Measurements from ENCODE around the gene ADGRG2.

Gene ADGRG2, protein sequence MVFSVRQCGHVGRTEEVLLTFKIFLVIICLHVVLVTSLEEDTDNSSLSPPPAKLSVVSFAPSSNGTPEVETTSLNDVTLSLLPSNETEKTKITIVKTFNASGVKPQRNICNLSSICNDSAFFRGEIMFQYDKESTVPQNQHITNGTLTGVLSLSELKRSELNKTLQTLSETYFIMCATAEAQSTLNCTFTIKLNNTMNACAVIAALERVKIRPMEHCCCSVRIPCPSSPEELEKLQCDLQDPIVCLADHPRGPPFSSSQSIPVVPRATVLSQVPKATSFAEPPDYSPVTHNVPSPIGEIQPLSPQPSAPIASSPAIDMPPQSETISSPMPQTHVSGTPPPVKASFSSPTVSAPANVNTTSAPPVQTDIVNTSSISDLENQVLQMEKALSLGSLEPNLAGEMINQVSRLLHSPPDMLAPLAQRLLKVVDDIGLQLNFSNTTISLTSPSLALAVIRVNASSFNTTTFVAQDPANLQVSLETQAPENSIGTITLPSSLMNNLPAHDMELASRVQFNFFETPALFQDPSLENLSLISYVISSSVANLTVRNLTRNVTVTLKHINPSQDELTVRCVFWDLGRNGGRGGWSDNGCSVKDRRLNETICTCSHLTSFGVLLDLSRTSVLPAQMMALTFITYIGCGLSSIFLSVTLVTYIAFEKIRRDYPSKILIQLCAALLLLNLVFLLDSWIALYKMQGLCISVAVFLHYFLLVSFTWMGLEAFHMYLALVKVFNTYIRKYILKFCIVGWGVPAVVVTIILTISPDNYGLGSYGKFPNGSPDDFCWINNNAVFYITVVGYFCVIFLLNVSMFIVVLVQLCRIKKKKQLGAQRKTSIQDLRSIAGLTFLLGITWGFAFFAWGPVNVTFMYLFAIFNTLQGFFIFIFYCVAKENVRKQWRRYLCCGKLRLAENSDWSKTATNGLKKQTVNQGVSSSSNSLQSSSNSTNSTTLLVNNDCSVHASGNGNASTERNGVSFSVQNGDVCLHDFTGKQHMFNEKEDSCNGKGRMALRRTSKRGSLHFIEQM

GRCh38 chrX:19121898-19122640, at the start of gene ADGRG2:
Gene ADGRG2, minus strand, starts transcription at chrX:19122468. Its CDS starts 53,634 bp downstream, at chrX:19068834.
- ATAC-seq = no peak
- DNase-seq = peak; percentile 6

GRCh38 chrX:19168609-19169008, 46.3 kb upstream of the ADGRG2 start:
- DNase-seq (no peak), ATAC-seq (no peak)

GRCh38 chrX:19162851-19163250, 40.6 kb upstream of the ADGRG2 start:
- ATAC-seq (no peak), DNase-seq (no peak)

DNA sequence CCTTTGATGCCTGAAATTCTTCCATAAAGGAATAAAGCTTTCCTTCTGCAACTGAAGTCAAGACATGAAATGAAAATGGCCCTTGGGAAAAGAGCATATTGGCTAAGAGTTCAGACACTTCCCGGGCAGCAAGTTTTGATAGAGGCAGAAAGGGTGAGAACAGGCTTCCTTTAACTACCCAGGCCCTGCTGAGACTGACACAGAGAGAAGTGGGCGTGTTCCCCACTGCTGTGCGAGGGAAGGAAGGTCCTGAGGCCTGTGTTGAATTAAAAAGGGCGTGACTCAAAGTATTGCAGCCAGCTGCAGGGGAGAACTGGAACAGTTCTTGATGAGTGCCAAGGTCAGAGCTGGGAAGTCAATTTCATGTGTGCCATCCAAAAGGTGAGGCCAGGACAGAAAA, 33.9 kb upstream of the ADGRG2 start:
- no peak for DNase-seq
- ATAC-seq = no peak

DNA sequence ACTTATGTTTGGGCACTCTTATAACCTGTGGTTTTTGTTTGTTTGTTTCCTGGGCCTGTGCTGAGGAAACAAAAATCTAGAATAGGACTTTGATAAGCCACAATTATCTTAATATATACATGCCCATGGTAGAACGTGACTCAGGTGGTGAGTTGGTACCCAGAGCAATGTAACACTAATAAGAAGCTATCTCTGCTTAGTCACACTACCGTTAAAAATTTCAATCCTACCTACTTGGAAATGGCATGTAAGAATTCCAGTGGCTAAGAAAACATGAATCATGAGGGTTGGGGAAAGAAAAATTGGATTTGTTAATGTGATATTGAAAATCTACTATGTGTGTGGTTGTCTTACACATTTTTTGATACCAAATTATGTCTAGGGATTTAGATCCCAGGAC, 30.5 kb upstream of the ADGRG2 start:
- no peak for DNase-seq

GRCh38 chrX:19137067-19137466, 14.8 kb upstream of the ADGRG2 start:
- ATAC-seq (no peak), DNase-seq (no peak)

More for the DNA sequence above, 30.5 kb upstream of the ADGRG2 start:
- ATAC-seq = no peak

GRCh38 chrX:19133784-19134183, 11.5 kb upstream of the ADGRG2 start:
- ATAC-seq (no peak), DNase-seq (no peak)

- no peak for DNase-seq
- no peak for ATAC-seq
Observed at GRCh38 chrX:19133231-19133630, 11.0 kb upstream of the ADGRG2 start.

DNA sequence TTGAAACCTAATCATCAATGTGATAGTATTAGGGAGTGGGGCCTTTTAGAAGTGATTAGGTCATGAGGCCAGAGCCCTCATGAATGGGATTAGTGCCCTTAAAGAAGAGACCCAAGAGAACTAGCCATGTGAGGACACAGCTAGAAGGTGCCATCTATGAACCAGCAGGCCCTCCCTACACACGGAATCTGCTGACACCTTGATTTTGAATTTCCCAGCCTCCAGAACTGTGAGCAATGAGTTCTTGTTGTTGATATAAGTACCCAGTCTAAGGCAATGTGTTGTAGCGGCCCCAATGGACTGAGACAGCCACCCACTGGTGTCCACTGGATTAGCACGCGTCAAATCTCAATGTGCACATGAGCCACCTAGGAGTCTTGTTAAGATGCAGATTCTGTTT, 8.4 kb upstream of the ADGRG2 start:
- DNase-seq (no peak), ATAC-seq (no peak)

GRCh38 chrX:19129694-19130093, 7.4 kb upstream of the ADGRG2 start:
- DNase-seq = no peak
- no peak for ATAC-seq

- DNase-seq (no peak), ATAC-seq (no peak)
Observed at GRCh38 chrX:19127649-19128168, 5.4 kb upstream of the ADGRG2 start.

DNA sequence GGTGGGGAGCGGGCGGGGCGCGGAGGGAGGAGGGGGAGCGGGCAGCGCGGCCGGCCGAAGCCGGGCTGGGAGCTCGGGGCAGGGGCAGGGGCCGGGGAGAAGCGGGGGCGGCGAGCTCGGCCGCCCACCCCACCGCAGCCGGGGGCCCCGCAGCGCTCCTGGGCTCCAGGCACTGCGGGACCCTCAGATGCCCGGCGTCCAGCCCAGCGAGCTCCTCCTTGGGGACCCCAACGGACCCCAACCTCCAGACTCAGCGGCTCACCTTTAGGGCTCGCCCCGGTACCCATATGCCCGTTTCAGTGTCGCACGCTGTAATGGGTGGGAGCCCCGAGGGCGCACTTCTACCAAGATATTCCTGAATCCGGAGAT, 357 bp upstream of the ADGRG2 start:
- no peak for DNase-seq
- ATAC-seq = no peak

- DNase-seq = no peak
- ATAC-seq = no peak
Observed at GRCh38 chrX:19121466-19121865, 802 bp downstream of the ADGRG2 start.

GRCh38 chrX:19110642-19111041, 11.6 kb downstream of the ADGRG2 start:
- DNase-seq (no peak), ATAC-seq (no peak)

GRCh38 chrX:19107035-19107434, 15.2 kb downstream of the ADGRG2 start:
- no peak for DNase-seq
- ATAC-seq = no peak

DNA sequence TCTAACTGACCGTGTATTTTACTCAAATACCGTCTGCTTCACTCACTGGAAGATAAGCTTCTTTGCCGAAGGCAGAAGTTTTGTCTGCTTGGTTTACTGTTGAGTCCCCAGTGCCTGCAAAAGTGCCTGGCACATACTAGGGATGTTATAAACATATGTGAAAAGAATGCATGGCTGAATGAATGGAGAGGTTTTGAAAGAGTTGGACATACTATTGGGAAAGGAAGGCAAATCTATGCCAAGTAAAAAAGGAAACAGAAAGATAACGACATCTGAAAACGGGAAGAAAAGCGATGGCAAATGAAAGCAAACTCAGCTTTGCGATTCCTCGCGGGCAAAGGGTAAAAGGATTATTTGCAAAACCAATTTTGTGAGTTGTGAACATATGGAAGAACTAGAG, 21.7 kb downstream of the ADGRG2 start:
- DNase-seq (no peak), ATAC-seq (no peak)

DNA sequence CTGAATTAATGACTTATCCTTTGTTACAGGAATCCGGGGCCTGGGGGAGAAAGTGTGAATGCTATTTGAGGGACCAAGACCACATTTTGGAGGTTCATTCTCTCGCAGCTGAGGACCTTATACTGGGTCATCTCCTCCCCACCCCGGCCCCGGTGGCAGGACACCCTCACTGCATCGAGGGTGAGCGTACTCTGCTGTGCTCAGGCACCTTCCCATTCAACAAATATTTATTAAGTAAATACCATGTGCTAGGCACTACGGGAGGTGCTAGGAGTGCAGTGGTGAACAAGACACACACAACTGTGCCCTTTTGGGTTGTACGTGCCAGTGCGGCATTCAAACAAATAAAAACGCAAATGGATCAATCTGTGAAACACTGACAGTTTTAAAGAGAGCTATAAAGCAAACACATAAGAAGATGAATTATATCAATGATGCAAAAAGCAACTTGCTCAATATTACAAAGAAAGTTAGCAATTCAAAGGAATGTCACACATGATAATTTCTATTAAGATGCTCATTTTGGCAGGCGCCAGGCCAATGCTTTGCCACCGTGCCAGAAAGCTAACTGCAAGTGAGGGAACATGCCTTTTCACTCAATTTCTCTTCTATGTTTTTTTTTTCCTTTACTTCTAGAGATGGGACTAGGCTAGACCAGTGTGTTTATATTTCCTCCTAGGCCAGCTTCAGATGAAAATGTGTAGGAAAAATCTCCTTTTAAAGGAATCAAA, 24.6 kb downstream of the ADGRG2 start:
- DNase-seq (no peak), ATAC-seq (no peak)

GRCh38 chrX:19096586-19096985, 25.7 kb downstream of the ADGRG2 start:
- ATAC-seq (no peak), DNase-seq (no peak)

- DNase-seq (no peak), ATAC-seq (no peak)
Observed at GRCh38 chrX:19094654-19095053, 27.6 kb downstream of the ADGRG2 start.

DNA sequence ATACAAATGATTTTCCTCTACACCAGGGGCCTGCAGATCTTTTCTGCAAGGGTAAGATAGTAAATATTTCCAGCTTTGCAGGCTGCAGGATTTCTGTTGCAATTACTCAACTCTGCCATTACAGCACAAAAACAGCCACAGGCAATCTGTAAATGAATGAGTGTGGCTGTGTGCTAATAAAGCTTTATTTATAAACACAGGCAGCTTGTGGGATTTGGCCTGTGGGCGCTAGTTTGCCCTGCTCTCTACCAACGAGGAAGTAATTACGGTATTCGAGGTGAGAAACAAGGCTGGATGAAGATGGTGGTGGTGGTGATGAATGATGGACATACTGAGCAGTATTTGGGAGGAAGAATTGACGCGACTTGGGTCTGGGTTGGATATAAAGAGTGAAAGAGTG, 30.7 kb downstream of the ADGRG2 start:
- ATAC-seq (no peak), DNase-seq (no peak)

GRCh38 chrX:19089555-19090040, 32.7 kb downstream of the ADGRG2 start:
- ATAC-seq (no peak), DNase-seq (no peak)

Measured in stimulated activated naive CD8-positive, alpha-beta T cell treated with anti-CD3 and anti-CD28 coated beads, Interleukin-15, Interleukin-2, amounts not matched to agents 100 U/mL and 50 U/mL, for 24 hours (primary cell).